A673 (cell line): Measurements from ENCODE around the gene HINT3. TPM values are rescaled to one million over a fixed set of nuclear protein-coding genes. Genes with fewer than 3 reads are reported as not detected.
"Not testable (repeated sequence)": the region's sequence is repeated elsewhere in the genome, so short reads cannot be mapped to it uniquely, and the experiment has no call there.

Experiments
- BruUV-seq: library from RNA; stranded (reverse); fragments of 400-500 nt; replicated peaks from 2 replicates; lab custom pipeline; 2021; lab: Mats Ljungman, UMichigan
- CTCF ChIA-PET: fragments of 300-600 bp; sonication (Branson Sonifier 250); formaldehyde crosslinking; loops from one replicate; lab custom pipeline; 2022; ENCODE audit warnings: antibody characterized with exemption; lab: Charles Lee
- POLR2A ChIA-PET: fragments of 300-600 bp; sonication (Branson Sonifier 250); formaldehyde crosslinking; loops from one replicate; lab custom pipeline; 2022; ENCODE audit warnings: antibody characterized with exemption; ENCODE audit not compliant: low non-redundant PET; lab: Charles Lee
- DNase-seq: peaks from one replicate; pipeline ENCODE4 v3.0.0-alpha.2; 2015; ENCODE audit warnings: low spot score
- H3K27ac ChIP-seq: fragments of 200-600 bp; sonication (generic); 2 replicates; pipeline ENCODE4 v1.5.1; 2016; ENCODE audit warnings: mixed run types, low read depth, mild to moderate bottlenecking, mixed read lengths, antibody characterized with exemption, low read length; ENCODE audit not compliant: poor library complexity, severe bottlenecking
- H3K27me3 ChIP-seq: fragments of 200-600 bp; sonication (generic); replicated peaks from 2 replicates; pipeline ENCODE4 v1.6.1; 2017; ENCODE audit warnings: mixed run types, low read depth, mild to moderate bottlenecking, mixed read lengths, antibody characterized with exemption, low read length; ENCODE audit not compliant: insufficient read depth, poor library complexity
- H3K36me3 ChIP-seq: fragments of 200-600 bp; sonication (generic); 2 replicates; pipeline ENCODE4 v1.6.1; 2016; ENCODE audit warnings: mixed run types, mild to moderate bottlenecking, mixed read lengths, antibody characterized with exemption, low read length; ENCODE audit not compliant: insufficient read depth, poor library complexity, severe bottlenecking
- H3K4me1 ChIP-seq: fragments of 200-600 bp; sonication (generic); 2 replicates; pipeline ENCODE4 v1.6.1; 2017; ENCODE audit warnings: mixed run types, mild to moderate bottlenecking, mixed read lengths, antibody characterized with exemption, low read length; ENCODE audit not compliant: insufficient read depth, poor library complexity, severe bottlenecking
- H3K4me3 ChIP-seq: fragments of 200-600 bp; sonication (generic); 2 replicates; pipeline ENCODE4 v1.5.1; 2016; ENCODE audit warnings: low read depth, mixed run types, mild to moderate bottlenecking, mixed read lengths, low read length; ENCODE audit not compliant: poor library complexity, severe bottlenecking
- H3K9me3 ChIP-seq: fragments of 200-600 bp; sonication (generic); 2 replicates; pipeline ENCODE4 v1.6.1; 2016; ENCODE audit warnings: mixed run types, low read depth, mild to moderate bottlenecking, mixed read lengths, antibody characterized with exemption, low read length; ENCODE audit not compliant: poor library complexity, severe bottlenecking
- CTCF ChIP-seq: fragments of 300-800, 200-600 bp; sonication (generic); conservative IDR thresholded peaks from 2 replicates; pipeline ENCODE4 v1.5.1; 2017; ENCODE audit warnings: low read depth, mild to moderate bottlenecking, antibody characterized with exemption, low read length, moderate library complexity, mixed read lengths
- EZH2 ChIP-seq: fragments of 200-600 bp; sonication (generic); IDR thresholded peaks from 2 replicates; pipeline ENCODE4 v1.6.1; 2017; ENCODE audit warnings: borderline replicate concordance, low read depth, mild to moderate bottlenecking, mixed read lengths, antibody characterized with exemption, low read length; ENCODE audit not compliant: poor library complexity, severe bottlenecking
- intact Hi-C: fragments of 100-400 bp; cut with micrococcal nuclease; formaldehyde crosslinking; loops from one replicate; pipeline ENCODE4 v1.10.0; 2022; ENCODE audit not compliant: unreplicated experiment
- total RNA-seq: library from RNA; stranded (reverse); gene quantifications from 2 replicates; pipeline ENCODE4 v1.2.3, GENCODE V29; 2021

Gene HINT3
- total RNA-seq, 1 experiment from 2014 or later = 15.8 TPM

GRCh38 chr6:126017668-126018067, 61.1 kb downstream of the HINT3 start:
- DNase-seq = no peak
- ChIA-PET CTCF (no interaction called here), POLR2A (no interaction called here)
- H3K36me3 ChIP-seq = peaks cover 57% of the 10 kb centered on the region
- H3K4me1 ChIP-seq = no peaks in the 10 kb centered on the region
- no peaks in the 10 kb centered on the region for H3K9me3 ChIP-seq
- TF ChIP-seq CTCF = no peak
- TF ChIP-seq EZH2 = no peak
- intact Hi-C loops = no loop called here
- H3K27ac ChIP-seq = no peak overlapping the region
- no TSS peak for BruUV-seq
- no peak overlapping the region for H3K4me3 ChIP-seq
- no peaks in the 10 kb centered on the region for H3K27me3 ChIP-seq

- no TSS peak for BruUV-seq
- Histone ChIP-seq H3K4me3 (no peak overlapping the region), H3K27ac (no peak overlapping the region), H3K36me3 (peaks cover 40% of the 10 kb centered on the region), H3K4me1 (peaks cover 3% of the 10 kb centered on the region), H3K27me3 (no peaks in the 10 kb centered on the region), H3K9me3 (no peaks in the 10 kb centered on the region)
- DNase-seq = no peak
- ChIA-PET CTCF (no interaction called here), POLR2A (no interaction called here)
- TF ChIP-seq EZH2 (no peak), CTCF (no peak)
- intact Hi-C loops = no loop called here
Observed at GRCh38 chr6:126020305-126021050, 63.9 kb downstream of the HINT3 start.

GRCh38 chr6:126023474-126023873, 66.9 kb downstream of the HINT3 start:
- H3K9me3 ChIP-seq, CTCF ChIA-PET, H3K27ac ChIP-seq, H3K27me3 ChIP-seq, H3K4me3 ChIP-seq, BruUV-seq, DNase-seq, POLR2A ChIA-PET, H3K4me1 ChIP-seq, intact Hi-C loops: not testable (repeated sequence)
- H3K36me3 ChIP-seq = peaks cover 34% of the 10 kb centered on the region

DNA sequence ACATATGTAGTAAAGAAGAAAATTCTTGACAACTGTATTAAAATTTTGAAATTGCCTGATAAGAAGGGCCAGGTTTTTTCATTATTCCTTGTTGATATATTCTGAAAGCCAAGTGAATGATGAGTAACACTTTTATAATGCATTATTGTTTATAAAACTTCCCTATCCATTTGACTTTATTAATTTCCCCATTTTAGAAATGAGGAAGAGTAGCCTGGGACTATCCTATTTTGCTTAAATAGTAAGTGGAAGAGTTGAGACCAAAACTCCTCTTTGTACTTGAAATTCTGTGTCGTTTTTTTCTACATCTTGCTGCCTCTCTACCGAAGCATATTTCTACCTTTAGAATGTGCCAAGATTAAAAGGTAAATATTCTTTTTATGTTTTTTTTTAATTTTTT, 69.4 kb downstream of the HINT3 start:
- POLR2A ChIA-PET = no interaction called here
- H3K4me3 ChIP-seq = no peak overlapping the region
- no peaks in the 10 kb centered on the region for H3K27me3 ChIP-seq
- H3K27ac ChIP-seq = no peak overlapping the region
- DNase-seq = no peak
- peaks cover 18% of the 10 kb centered on the region for H3K36me3 ChIP-seq
- TF ChIP-seq CTCF (no peak), EZH2 (no peak)
- H3K9me3 ChIP-seq = no peaks in the 10 kb centered on the region
- CTCF ChIA-PET = no interaction called here
- intact Hi-C loops = no loop called here
- BruUV-seq = no TSS peak
- H3K4me1 ChIP-seq = peaks cover 3% of the 10 kb centered on the region
